Heart right ventricle (tissue), 16 donors: ENCODE data around the gene PRKAR2B. TPM values are rescaled to one million over a fixed set of nuclear protein-coding genes. Genes with fewer than 3 reads are reported as not detected.
A peak's percentile ranks its signal among the peaks of the same experiment; 100 is the strongest.

Experiments used
- ATAC-seq, 8 donors: fragments of 200-7000 bp; cut with Tn5 transposase; one replicate each; pipeline ENCODE4 v1.9.1; 2020; ENCODE audit warnings: mild to moderate bottlenecking in 8 of 8, moderate library complexity in 8 of 8, moderate number of reproducible peaks in 1 of 8
- DNase-seq, 2 donors: peaks; one replicate each; pipeline ENCODE4 v3.0.0-alpha.2; 2020
- H3K27ac ChIP-seq, 10 donors: fragments of 200-600 bp; sonication (generic) in 2 of 10; one replicate each; pipeline versions ENCODE4 v1.5.0 to v1.8.0; 2020 to 2022; ENCODE audit warnings: mild to moderate bottlenecking in 3 of 10
- H3K27me3 ChIP-seq, 7 donors: fragments of 200-600 bp; one replicate each; pipeline ENCODE4 v1.8.0; 2021 to 2022; ENCODE audit warnings: mild to moderate bottlenecking in 2 of 7
- H3K36me3 ChIP-seq, 9 donors: fragments of 200-600 bp; sonication (generic) in 1 of 9; one replicate each; pipeline versions ENCODE4 v1.5.0 to v1.8.0; 2020 to 2022; ENCODE audit warnings: mild to moderate bottlenecking in 2 of 9
- H3K4me1 ChIP-seq, 9 donors: fragments of 200-600 bp; sonication (generic) in 1 of 9; one replicate each; pipeline versions ENCODE4 v1.5.0 to v1.8.0; 2020 to 2022; ENCODE audit warnings: mild to moderate bottlenecking in 4 of 9
- H3K4me3 ChIP-seq, 10 donors: fragments of 200-600 bp; sonication (generic) in 2 of 10; one replicate each; pipeline versions ENCODE4 v1.5.0 to v1.8.0; 2020 to 2022; ENCODE audit warnings: mild to moderate bottlenecking in 7 of 10, moderate library complexity in 2 of 10
- H3K9me3 ChIP-seq, 11 donors: fragments of 200-600 bp in 10 of 11; sonication (generic) in 2 of 11; one replicate each; pipeline versions ENCODE4 v1.5.0 to v1.8.0; 2013 to 2022; ENCODE audit warnings: mild to moderate bottlenecking in 2 of 11, control low read depth in 1 of 11, moderate library complexity in 1 of 11
- WGBS, 2 donors: extraction: QIAGEN DNeasy Blood & Tissue Kit; methylation state at CpG; one replicate each; pipeline ENCODE4 v1.1.7; 2013; ENCODE audit warnings: inconsistent platforms in 1 of 2; 5-methylcytosine and 5-hydroxymethylcytosine counted together
- intact Hi-C, 10 donors: fragments of 100-400 bp; cut with DNase I; formaldehyde crosslinking; loops; one replicate each; pipeline versions ENCODE4 v1.11.1 to v1.14.2; 2022
- polyA plus RNA-seq, 2 donors: library from polyadenylated mRNA; stranded (reverse); fragments of 200-250 nt; gene quantifications; one replicate each; pipeline ENCODE4 v1.2.3, GENCODE V29; 2013
- total RNA-seq, 10 donors: library from RNA; stranded (reverse); fragmentation: NEBNext Ultra II Directional in 3 of 10; extraction: Animal tissue kit (Norgen Biotek cat#: 25700) in 3 of 10; gene quantifications; one replicate each; pipeline versions ENCODE4 v1.2.1 to v1.2.4, GENCODE V29; 2021 to 2023
- TF ChIP-seq, protein P1 (sequence below), 9 donors: fragments of 200-600 bp; sonication (generic) in 2 of 9; IDR thresholded peaks; one replicate each; pipeline versions ENCODE4 v1.5.0 to v1.8.0; 2021 to 2022; ENCODE audit warnings: antibody characterized with exemption in 9 of 9, mild to moderate bottlenecking in 5 of 9, moderate library complexity in 1 of 9
- donor health status: Arrhythmogenic right ventricular cardiomyopathy.
- donor health status: ischemic (EF 13 %, LVEDD 7.1; RV severe dilation, severe dysfunction).
- donor health status: healthy with polysubstance abuse.
- donor health status: DM: no; HTN: yes; CAD: no.
- donor health status: DM: no; HTN: no; CAD: no.
- donor health status: ischemic (EF 25% LVEDD 6.9; RV normal size, moderate dysfunction).
- donor health status: ischemic (EF 25% LVEDD 5.7; RV mildly dilated, moderate dysfunction).
- donor health status: healthy.
- donor health status: DM: yes; HTN: yes; CAD: no.
- donor health status: Ischemic cardiomyopathy.
- donor health status: ischemic (EF 35%, LVEDD 5.7; RV mildly dilated, moderate dysfunction).
- donor health status: nonischemic (EF 11% LVEDD 7.7; RV severe dilation, severe dysfunction).
- donor health status: DM: yes; HTN: yes; CAD: no.
- donor health status: PGD.
- donor health status: ischemic (EF 29% LVEDD 5.4; RV normal size, mild dysfunction).
- donor health status: nonischemic (EF 23%, LVEDD 6.1; RV moderate dilation, normal function).

The PRKAR2B gene
- total and polyA plus RNA-seq, 12 donors: 5.4 to 42.5 (median 24.6) TPM

DNA sequence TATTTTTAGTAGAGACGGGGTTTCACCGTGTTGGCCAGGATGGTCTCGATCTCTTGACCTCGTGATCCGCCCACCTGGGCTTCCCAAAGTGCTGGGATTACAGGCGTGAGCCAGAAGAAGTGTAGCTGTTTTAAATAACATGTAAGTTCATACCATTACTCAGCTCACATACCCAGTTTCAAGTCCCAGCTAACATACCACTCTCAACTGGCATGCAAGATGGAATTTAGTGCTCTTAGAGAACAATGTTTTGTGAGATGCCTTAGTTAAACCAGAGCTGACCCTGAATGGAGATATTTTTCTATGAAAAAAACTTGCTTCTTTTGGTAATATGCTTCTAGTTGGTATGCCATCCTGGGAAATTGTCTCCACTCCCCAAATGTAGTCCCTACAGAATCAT, 161.6 kb downstream of the PRKAR2B start:
- H3K27me3 ChIP-seq: no peaks in the 10 kb centered on the region
- peak overlapping the region in 5 of 10 donors; percentile 8 to 81 (median 77) for H3K27ac ChIP-seq
- no peak for DNase-seq
- ATAC-seq: no peak
- intact Hi-C loops: loop anchor here in 7 of 10 donors (10.0 kb wide), 5 partner anchors 249 to 669 kb away; partner anchors contain the start of gene BCAP29 (in 1 of the 7)
- TF ChIP-seq, protein P1, sequence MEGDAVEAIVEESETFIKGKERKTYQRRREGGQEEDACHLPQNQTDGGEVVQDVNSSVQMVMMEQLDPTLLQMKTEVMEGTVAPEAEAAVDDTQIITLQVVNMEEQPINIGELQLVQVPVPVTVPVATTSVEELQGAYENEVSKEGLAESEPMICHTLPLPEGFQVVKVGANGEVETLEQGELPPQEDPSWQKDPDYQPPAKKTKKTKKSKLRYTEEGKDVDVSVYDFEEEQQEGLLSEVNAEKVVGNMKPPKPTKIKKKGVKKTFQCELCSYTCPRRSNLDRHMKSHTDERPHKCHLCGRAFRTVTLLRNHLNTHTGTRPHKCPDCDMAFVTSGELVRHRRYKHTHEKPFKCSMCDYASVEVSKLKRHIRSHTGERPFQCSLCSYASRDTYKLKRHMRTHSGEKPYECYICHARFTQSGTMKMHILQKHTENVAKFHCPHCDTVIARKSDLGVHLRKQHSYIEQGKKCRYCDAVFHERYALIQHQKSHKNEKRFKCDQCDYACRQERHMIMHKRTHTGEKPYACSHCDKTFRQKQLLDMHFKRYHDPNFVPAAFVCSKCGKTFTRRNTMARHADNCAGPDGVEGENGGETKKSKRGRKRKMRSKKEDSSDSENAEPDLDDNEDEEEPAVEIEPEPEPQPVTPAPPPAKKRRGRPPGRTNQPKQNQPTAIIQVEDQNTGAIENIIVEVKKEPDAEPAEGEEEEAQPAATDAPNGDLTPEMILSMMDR (IDR thresholded peaks at IDR 0.05): no peak
- no peaks in the 10 kb centered on the region for H3K9me3 ChIP-seq
- H3K4me1 ChIP-seq: peaks cover 7 to 43% (median 19%) of the 10 kb centered on the region in 9 donors
- 93 to 96% methylated on average over 6 of the region's 6 CpGs for WGBS, 2 donors
- H3K36me3 ChIP-seq: peaks cover 0 to 94% (median 27%) of the 10 kb centered on the region in 9 donors
- no peak overlapping the region for H3K4me3 ChIP-seq

DNA sequence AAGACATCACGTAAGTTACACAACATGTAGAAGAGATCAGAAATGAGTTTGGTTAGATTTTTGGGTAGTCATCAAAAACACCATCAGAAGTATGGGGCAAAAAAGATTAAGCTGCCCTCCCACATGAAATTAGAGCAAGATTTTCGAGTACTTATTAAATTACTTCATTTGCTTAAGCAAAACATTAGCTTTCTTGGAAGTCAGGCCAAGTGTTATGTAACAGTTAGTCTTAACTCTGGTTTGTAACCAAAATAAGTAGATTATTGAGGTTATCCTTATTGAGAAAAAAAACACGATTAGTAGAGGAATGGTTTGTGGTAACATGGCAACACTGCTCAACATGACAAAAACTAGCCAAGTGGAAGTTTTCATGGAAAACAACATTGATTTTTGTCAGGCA, 162.2 kb downstream of the PRKAR2B start:
- Histone ChIP-seq H3K4me1 (peaks cover 7 to 43% (median 19%) of the 10 kb centered on the region in 9 donors), H3K36me3 (peaks cover 0 to 89% (median 21%) of the 10 kb centered on the region in 9 donors), H3K9me3 (no peaks in the 10 kb centered on the region), H3K27me3 (no peaks in the 10 kb centered on the region), H3K4me3 (no peak overlapping the region), H3K27ac (peak overlapping the region in 5 of 10 donors; percentile 65 to 81 (median 77))
- WGBS, 2 donors: 75 to 78% methylated on average over 3 of the region's 3 CpGs
- TF ChIP-seq, protein P1 (IDR thresholded peaks at IDR 0.05): no peak
- intact Hi-C loops: loop anchor here in 7 of 10 donors (10.0 kb wide), 5 partner anchors 248 to 668 kb away; partner anchors contain the start of gene BCAP29 (in 1 of the 7)
- no peak for ATAC-seq
- DNase-seq: no peak

GRCh38 chr7:107207459-107207858, 163.0 kb downstream of the PRKAR2B start:
- no peaks in the 10 kb centered on the region for H3K27me3 ChIP-seq
- DNase-seq (no peak), ATAC-seq (no peak)
- H3K4me3 ChIP-seq: no peak overlapping the region
- TF ChIP-seq, protein P1 (IDR thresholded peaks at IDR 0.05): no peak
- peak overlapping the region in 9 of 10 donors; percentile 18 to 81 (median 69) for H3K27ac ChIP-seq
- H3K4me1 ChIP-seq: peaks cover 7 to 38% (median 18%) of the 10 kb centered on the region in 9 donors
- intact Hi-C loops: loop anchor here in 7 of 10 donors (10.0 kb wide), 5 partner anchors 247 to 667 kb away; partner anchors contain the start of gene BCAP29 (in 1 of the 7)
- H3K36me3 ChIP-seq: peaks cover 0 to 81% (median 17%) of the 10 kb centered on the region in 9 donors
- H3K9me3 ChIP-seq: no peaks in the 10 kb centered on the region
- 91 to 94% methylated on average over 5 of the region's 5 CpGs for WGBS, 2 donors

DNA sequence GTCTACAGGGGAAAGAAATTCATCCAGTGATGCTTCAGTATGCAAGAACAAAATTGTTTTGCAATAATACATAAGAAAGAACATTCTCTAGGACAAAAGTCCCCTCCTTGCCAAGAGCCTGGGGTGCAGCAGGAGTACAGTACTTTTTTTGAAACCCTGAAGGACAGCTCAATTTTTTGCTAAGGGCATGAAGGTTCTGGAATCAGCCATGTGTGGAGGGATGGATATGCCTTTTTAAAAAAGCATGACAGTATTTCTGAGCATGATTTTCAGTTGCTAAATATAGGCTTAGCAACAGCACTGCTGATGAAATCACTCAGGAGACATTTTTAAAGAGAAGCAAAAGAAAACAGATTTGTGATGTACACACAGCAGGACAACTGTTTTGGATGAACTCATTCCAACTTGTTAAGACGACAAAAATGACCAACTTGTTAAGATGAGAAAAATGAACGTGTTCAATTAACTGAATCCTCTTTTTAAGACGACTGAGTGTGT, 163.6 kb downstream of the PRKAR2B start:
- no peaks in the 10 kb centered on the region for H3K9me3 ChIP-seq
- intact Hi-C loops: loop anchor here in 7 of 10 donors (10.0 kb wide), 5 partner anchors 247 to 667 kb away; partner anchors contain the start of gene BCAP29 (in 1 of the 7)
- peak overlapping the region; percentile 8 to 81 (median 68) for H3K27ac ChIP-seq
- peaks cover 0 to 75% (median 17%) of the 10 kb centered on the region in 9 donors for H3K36me3 ChIP-seq
- 34 to 47% methylated on average over 3 of the region's 3 CpGs for WGBS, 2 donors
- H3K27me3 ChIP-seq: no peaks in the 10 kb centered on the region
- DNase-seq (no peak), ATAC-seq (peak; percentile 13 to 80 (median 58))
- H3K4me1 ChIP-seq: peaks cover 7 to 35% (median 18%) of the 10 kb centered on the region in 9 donors
- TF ChIP-seq, protein P1 (IDR thresholded peaks at IDR 0.05): no peak
- no peak overlapping the region for H3K4me3 ChIP-seq
